HEK293 (cell line): ENCODE measurements around the gene REG1B.

ENCODE experiments used
- CTCF ChIA-PET: fragments of 350-600 bp; formaldehyde crosslinking; extraction: SDS; loops from one replicate; lab custom pipeline; 2021; ENCODE audit warnings: antibody characterized with exemption; lab: Yijun Ruan, JAX
- POLR2A ChIA-PET: fragments of 300-600 bp; formaldehyde crosslinking; extraction: SDS; loops from one replicate; lab custom pipeline; 2020; ENCODE audit warnings: antibody characterized with exemption, inconsistent platforms; lab: Yijun Ruan, JAX
- H3K27ac ChIP-seq: fragments of 200-500 bp; sonication (Bioruptor generic); 2 replicates; pipeline ENCODE4 v1.5.1; 2014; ENCODE audit warnings: low read depth, low read length, control low read depth, inconsistent platforms; ENCODE audit errors: extremely low read depth
- H3K36me3 ChIP-seq, 2 experiments: fragments of 200-500 bp in 1 of 2; sonication (Bioruptor generic) in 1 of 2; 1 replicate in 1 of 2; 2 replicates in 1 of 2; pipeline ENCODE4 v1.5.1; 2014 to 2017; ENCODE audit warnings: inconsistent platforms in 2 of 2, low read length in 2 of 2; ENCODE audit not compliant: control insufficient read depth in 2 of 2, insufficient read depth in 1 of 2
- H3K4me1 ChIP-seq: fragments of 200-500 bp; sonication (Bioruptor generic); 2 replicates; pipeline ENCODE4 v1.5.1; 2014; ENCODE audit warnings: mild to moderate bottlenecking, low read length, inconsistent platforms; ENCODE audit not compliant: control insufficient read depth, insufficient read depth
- H3K4me3 ChIP-seq: 2 replicates; pipeline ENCODE4 v1.5.1; 2011; ENCODE audit warnings: low read depth, mild to moderate bottlenecking, control low read depth, low read length, moderate library complexity
- H3K9me3 ChIP-seq: fragments of 200-500 bp; sonication (Bioruptor generic); 2 replicates; pipeline ENCODE4 v1.5.1; 2014; ENCODE audit warnings: low read depth, low read length, inconsistent platforms; ENCODE audit not compliant: control insufficient read depth, insufficient read depth
- ATF2 ChIP-seq: fragments of 450-650 bp; formaldehyde crosslinking; IDR thresholded peaks from 2 replicates; pipeline ENCODE4 v1.5.1; 2016; ENCODE audit warnings: missing biosample characterization, missing genetic modification characterization, low read depth
- ELK4 ChIP-seq: IDR thresholded peaks from 2 replicates; pipeline ENCODE4 v1.6.1; 2011; ENCODE audit warnings: mild to moderate bottlenecking, low read depth, low read length, borderline replicate concordance
- KLF9 ChIP-seq: fragments of 450-650 bp; formaldehyde crosslinking; IDR thresholded peaks from 2 replicates; pipeline ENCODE4 v1.5.1; 2016; ENCODE audit warnings: missing biosample characterization, missing genetic modification characterization, low read depth
- SCRT1 ChIP-seq: fragments of 450-650 bp; formaldehyde crosslinking; IDR thresholded peaks from 2 replicates; pipeline ENCODE4 v1.5.1; 2016; ENCODE audit warnings: missing biosample characterization, missing genetic modification characterization, borderline replicate concordance
- SCRT2 ChIP-seq: fragments of 450-650 bp; formaldehyde crosslinking; IDR thresholded peaks from 2 replicates; pipeline ENCODE4 v1.5.1; 2016; ENCODE audit warnings: missing biosample characterization, missing genetic modification characterization
- WT1 ChIP-seq: fragments of 450-650 bp; formaldehyde crosslinking; IDR thresholded peaks from 2 replicates; pipeline ENCODE4 v1.5.1; 2016; ENCODE audit warnings: missing biosample characterization, missing genetic modification characterization
- ZBTB11 ChIP-seq: fragments of 450-650 bp; formaldehyde crosslinking; conservative IDR thresholded peaks from 2 replicates; pipeline ENCODE4 v1.5.1; 2016; ENCODE audit warnings: low read depth, missing biosample characterization, missing genetic modification characterization
- ZBTB6 ChIP-seq: fragments of 450-650 bp; formaldehyde crosslinking; IDR thresholded peaks from 2 replicates; pipeline ENCODE4 v1.5.1; 2017; ENCODE audit warnings: missing biosample characterization, missing genetic modification characterization
- ZNF155 ChIP-seq: fragments of 450-650 bp; formaldehyde crosslinking; IDR thresholded peaks from 2 replicates; pipeline ENCODE4 v1.5.1; 2016; ENCODE audit warnings: missing biosample characterization, missing genetic modification characterization
- ZNF23 ChIP-seq: fragments of 450-650 bp; formaldehyde crosslinking; IDR thresholded peaks from 2 replicates; pipeline ENCODE4 v1.5.1; 2016; ENCODE audit warnings: missing biosample characterization, missing genetic modification characterization, borderline replicate concordance
- ZNF266 ChIP-seq: fragments of 450-650 bp; formaldehyde crosslinking; IDR thresholded peaks from 2 replicates; pipeline ENCODE4 v1.5.1; 2016; ENCODE audit warnings: missing biosample characterization, missing genetic modification characterization, low read depth
- ZNF311 ChIP-seq: fragments of 450-650 bp; formaldehyde crosslinking; IDR thresholded peaks from 2 replicates; pipeline ENCODE4 v1.5.1; 2017; ENCODE audit warnings: missing biosample characterization, missing genetic modification characterization, borderline replicate concordance
- ZNF341 ChIP-seq: fragments of 450-650 bp; formaldehyde crosslinking; IDR thresholded peaks from 2 replicates; pipeline ENCODE4; 2016; ENCODE audit warnings: low read depth, missing biosample characterization, missing genetic modification characterization
- ZNF404 ChIP-seq: fragments of 450-650 bp; formaldehyde crosslinking; IDR thresholded peaks from 2 replicates; pipeline ENCODE4 v1.5.1; 2017; ENCODE audit warnings: missing biosample characterization, missing genetic modification characterization
- ZNF585B ChIP-seq: fragments of 450-650 bp; formaldehyde crosslinking; IDR thresholded peaks from 2 replicates; pipeline ENCODE4 v1.5.1; 2016; ENCODE audit warnings: missing biosample characterization, missing genetic modification characterization
- ZNF623 ChIP-seq: fragments of 450-650 bp; formaldehyde crosslinking; IDR thresholded peaks from 2 replicates; pipeline ENCODE4 v1.5.1; 2016; ENCODE audit warnings: missing biosample characterization, missing genetic modification characterization
- ZNF639 ChIP-seq: fragments of 450-650 bp; formaldehyde crosslinking; IDR thresholded peaks from 2 replicates; pipeline ENCODE4 v1.5.1; 2016; ENCODE audit warnings: missing biosample characterization, missing genetic modification characterization
- ZNF654 ChIP-seq: fragments of 450-650 bp; formaldehyde crosslinking; IDR thresholded peaks from 2 replicates; pipeline ENCODE4 v1.5.1; 2016; ENCODE audit warnings: low read depth, missing biosample characterization, missing genetic modification characterization
- ZSCAN30 ChIP-seq: fragments of 450-650 bp; IDR thresholded peaks from 2 replicates; pipeline ENCODE4 v1.5.1; 2018; ENCODE audit warnings: missing biosample characterization, mild to moderate bottlenecking, missing genetic modification characterization, moderate library complexity

The REG1B gene

GRCh38 chr2:79114797-79115494 lies 27.2 kb upstream of the REG1B start:
- Histone ChIP-seq H3K36me3 (no peaks in the 10 kb centered on the region), H3K4me1 (no peaks in the 10 kb centered on the region), H3K27ac (no peak overlapping the region), H3K9me3 (no peaks in the 10 kb centered on the region), H3K4me3 (no peak overlapping the region)
- ChIA-PET POLR2A (no interaction called here), CTCF (no interaction called here)
- TF ChIP-seq ZNF404 (tag by site-specific recombination), result no peak
- TF ChIP-seq ZNF623 (tag by site-specific recombination), result no peak
- TF ChIP-seq SCRT2, result no peak
- no peak for TF ChIP-seq ATF2 (tag by site-specific recombination)
- TF ChIP-seq ZNF341 (tag by site-specific recombination), result no peak
- no peak for TF ChIP-seq ZNF23 (tag by site-specific recombination)
- no peak for TF ChIP-seq ZNF266 (tag by site-specific recombination)
- TF ChIP-seq ZBTB6 (tag by site-specific recombination), result no peak
- no peak for TF ChIP-seq ELK4
- TF ChIP-seq ZSCAN30 (tag by site-specific recombination), result no peak
- TF ChIP-seq ZNF585B (tag by site-specific recombination), result no peak

GRCh38 chr2:79112269-79112668 lies 24.5 kb upstream of the REG1B start:
- Histone ChIP-seq H3K27ac (no peak overlapping the region), H3K36me3 (no peaks in the 10 kb centered on the region), H3K4me3 (no peak overlapping the region), H3K4me1 (no peaks in the 10 kb centered on the region), H3K9me3 (no peaks in the 10 kb centered on the region)
- ChIA-PET CTCF (no interaction called here), POLR2A (no interaction called here)
- no peak for TF ChIP-seq KLF9
- TF ChIP-seq ZNF623 (tag by site-specific recombination), result no peak
- TF ChIP-seq ZNF639 (tag by site-specific recombination), result no peak
- TF ChIP-seq ZBTB11 (tag by site-specific recombination), result no peak
- no peak for TF ChIP-seq ZNF155 (tag by site-specific recombination)
- no peak for TF ChIP-seq WT1 (tag by site-specific recombination)
- no peak for TF ChIP-seq SCRT1
- TF ChIP-seq ZNF311 (tag by site-specific recombination), result no peak
- TF ChIP-seq ZNF654, result no peak
